ENCODE results near the gene ACOXL.

ACOXL gene

DNA sequence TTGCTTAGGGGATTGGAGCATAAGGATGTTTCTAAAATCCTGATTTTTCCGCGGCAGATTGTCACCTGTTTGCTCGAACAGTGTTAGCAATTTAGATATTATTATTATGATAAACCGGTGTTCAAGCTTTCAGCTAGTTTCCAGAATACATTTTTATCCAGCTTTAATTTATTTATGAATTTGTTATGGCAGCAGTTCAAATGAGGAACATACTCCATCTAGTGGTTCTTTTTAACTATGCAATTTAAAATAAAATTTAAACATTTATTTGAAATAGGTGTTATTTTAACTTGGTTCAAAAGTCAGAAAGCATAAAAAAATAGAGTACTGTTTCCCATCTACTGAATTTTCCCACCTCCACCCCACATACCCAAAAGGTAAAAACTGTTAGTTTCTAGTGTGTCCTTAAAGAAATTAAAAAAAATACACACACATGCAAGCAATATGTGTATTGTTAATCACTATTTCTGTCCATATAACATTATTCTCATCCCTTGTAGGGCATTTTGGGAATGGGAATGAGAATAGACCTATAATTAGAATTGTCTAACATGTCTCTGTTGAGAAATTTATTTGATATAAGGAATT lies 23.2 kb downstream of the ACOXL start:
- DNase-seq (ENCODE audit: low read depth), result no peak

DNA sequence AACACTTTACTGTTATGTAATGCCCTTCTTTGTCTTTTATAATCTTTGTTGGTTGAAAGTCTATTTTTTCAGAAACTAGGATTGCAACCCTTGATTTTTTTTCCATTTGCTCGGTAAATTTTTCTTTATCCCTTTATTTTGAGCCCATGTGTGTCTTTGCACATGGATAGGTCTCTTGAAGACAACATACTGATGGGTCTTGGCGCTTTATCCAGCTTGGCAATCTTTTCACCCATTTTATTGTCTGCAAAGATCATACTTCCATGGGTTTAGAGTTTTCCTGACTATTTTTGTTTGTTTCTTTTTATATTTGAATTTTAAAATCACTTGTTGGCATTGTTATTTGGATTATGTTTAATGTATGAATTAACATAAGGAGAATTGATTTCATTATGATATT lies 27.0 kb downstream of the ACOXL start:
- DNase-seq (ENCODE audit: low read depth), result no peak

DNA sequence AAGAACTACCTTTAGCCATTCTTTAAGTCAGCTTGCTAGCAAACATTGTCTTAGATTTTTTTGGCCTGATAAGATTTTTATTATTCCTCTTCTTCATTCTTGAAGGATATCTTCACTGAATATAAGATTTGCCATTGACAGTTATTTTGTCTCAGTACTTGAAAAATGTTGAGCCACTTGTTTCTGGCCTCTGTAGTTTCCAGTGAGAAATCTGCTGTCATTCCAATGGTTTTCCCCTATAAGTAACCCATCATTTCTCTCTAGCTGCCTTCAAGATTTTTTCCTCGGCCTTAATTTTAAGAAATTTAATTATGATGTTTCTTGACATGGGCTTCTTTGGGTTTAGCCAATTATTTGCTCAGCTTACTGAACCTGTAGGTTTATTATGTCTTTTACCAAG lies 32.6 kb downstream of the ACOXL start:
- no peak for DNase-seq (ENCODE audit: low read depth)

DNA sequence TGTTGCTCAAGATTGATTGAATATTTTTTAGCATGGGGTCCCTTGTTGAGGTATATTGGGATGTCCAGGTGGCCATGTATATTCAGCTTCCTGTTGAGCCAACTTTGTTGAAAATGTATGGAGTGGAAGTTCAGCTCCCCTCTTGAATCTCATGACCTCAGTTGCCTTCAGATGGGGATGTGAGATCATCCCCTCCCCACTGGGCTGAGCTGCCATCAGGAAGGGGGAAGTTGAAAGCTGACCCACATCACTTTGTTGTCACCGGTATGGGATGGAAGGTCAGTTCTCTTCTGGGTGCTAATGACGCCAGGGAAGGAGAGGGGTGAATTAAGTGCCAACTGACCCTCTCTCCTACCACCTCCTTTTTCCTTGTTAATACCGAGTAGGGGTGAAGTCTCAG lies 33.9 kb downstream of the ACOXL start:
- no peak for DNase-seq (ENCODE audit: low read depth)

DNA sequence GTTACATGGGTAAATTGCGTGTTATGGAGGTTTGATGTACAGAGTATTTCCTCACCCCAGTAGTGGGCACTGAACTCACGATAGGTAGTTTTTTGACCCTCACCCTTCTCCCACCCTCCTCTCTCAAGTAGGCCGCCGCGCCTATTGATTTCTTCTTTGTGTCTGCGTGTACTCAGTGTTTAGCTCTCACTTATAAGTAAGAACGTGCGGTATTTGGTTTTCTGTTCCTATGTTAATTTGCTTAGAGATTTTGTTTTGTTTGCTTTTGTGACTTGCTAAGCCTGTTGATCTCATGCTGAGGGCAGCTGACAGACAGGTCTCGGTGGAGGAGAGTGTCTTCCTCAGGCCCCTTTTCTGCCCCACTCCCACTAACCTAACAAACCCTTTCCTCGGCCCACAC lies 36.2 kb downstream of the ACOXL start:
- no peak for DNase-seq (ENCODE audit: low read depth)

DNA sequence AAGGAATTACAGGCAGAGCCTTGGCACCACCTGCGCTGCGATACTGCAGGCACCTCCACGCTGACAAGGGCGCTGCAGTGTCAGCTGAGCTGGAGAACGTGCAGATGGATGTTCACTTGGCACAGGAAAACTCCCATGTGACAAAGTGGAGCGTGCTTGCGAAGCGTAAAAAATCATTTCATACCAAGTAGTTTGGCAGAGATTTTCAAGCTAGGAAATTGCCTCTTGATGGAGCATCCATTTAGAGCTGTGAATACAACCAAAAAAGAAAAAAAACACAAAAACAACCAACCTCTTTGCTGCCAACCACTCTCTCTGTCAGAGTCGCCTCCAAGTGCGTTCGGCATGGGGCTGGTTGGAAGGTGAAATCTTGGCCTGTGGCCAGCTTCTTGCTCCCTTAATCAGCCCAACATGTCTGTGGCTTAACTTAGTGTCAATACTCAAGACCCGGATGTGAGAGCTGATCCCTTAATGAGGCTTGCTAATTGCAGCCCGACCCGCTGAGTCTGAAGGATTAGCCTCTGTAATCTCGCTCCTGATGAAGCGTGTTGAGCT lies 38.1 kb downstream of the ACOXL start:
- DNase-seq (ENCODE audit: low read depth), result no peak

DNA sequence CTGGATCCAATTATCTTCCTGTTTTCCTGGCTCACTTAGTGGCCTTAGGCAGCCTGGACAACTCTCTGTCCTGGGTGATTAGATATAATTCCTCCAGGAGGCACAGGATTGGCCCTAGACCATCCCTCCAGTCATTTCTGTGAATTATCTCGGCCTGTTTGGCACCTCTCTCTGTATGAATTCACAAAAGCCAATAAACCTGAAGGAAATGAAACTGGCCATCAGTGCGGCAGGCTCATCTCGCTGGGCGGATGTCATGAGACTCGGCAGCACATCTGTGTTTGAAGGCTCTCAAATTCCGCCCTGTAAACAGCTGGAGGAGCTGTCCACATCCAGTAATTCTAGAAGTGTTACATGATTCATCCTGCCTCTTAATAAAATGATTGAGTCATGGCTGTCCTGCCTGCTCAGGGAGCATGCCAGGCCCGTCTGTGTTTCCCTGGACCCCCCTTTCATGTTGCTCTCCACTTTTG lies 38.6 kb downstream of the ACOXL start:
- no peak for DNase-seq (ENCODE audit: low read depth)

DNA sequence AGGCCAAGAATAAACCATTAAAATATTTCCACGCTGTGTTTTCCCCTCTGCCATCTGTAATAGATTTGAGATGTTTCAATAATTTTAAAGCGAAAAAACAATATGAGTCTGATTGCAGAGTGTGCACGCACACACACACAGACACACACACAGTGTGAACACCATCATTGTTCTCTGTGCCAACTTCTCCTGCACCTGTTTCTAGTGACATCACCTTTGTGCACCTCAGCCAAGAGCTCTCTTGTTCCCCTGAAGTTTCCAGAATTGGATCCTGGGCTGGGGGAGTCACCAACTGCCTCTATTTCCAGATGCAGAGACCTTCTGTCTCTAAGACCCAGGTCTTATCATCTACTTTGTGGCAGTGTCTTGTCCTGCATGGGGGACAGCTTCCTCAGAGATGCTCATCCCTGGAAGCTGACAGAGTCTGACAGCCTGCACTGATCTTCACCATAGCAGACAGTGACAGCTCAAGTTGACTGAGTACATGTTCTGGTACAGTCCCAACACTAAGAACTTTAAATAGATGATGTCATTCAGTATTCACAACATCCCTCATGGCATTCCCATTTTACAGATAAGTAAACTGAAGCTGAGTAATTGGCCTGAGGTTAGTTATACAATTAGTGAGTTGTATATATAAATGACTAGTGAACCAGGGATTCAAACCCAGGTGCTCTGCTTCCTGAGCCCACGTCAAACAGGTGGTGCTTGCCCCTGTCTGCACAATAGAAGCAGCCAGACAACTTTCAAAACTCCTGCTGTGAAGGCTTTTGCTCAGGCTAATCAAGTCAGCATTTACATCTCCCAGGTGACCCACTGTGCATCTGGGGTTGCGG lies 39.4 kb downstream of the ACOXL start:
- DNase-seq (ENCODE audit: low read depth), result no peak

DNA sequence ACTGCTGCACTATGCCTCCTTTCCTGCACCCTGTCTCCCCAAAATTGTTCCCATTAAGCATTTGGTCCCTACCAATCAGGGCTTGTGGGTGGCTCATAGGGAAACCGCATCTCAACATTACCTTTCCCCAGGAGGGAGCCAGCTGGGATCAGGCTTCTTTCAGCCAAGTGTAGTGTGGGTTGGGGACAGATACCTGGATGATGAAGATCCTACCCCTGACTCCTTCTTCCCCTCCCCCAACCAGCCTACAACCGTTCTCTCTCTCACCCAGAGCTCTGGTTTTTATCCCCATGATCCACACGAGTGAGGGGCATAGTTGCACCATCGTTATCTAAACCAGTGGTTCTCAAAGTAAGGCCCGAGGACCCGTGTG lies 40.0 kb downstream of the ACOXL start:
- DNase-seq (ENCODE audit: low read depth), result no peak

DNA sequence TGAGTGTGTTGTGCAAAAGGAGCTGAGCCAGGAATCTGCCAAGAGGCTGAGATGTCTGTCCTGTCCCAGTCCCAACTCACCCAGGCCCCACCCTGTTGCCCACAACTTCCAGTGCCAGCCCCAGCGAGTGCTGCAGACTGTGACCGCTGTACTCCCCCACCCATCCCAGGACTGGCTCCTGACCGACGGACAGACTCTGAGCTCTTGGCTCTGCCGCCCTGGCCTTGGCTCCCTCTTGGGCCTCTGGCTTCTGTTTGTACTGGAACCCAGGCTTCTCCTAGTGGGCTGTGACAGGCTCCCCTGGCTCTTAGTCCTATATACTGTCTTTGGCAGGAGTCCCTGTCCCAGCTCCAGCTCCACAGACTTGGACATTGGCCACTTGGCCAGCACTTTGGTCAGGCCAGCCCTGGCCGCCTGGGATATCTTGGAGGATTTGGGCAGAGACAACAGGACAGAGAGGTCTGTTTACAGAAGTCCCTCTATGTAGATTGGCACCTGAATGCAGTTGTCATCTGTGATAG lies 41.1 kb downstream of the ACOXL start:
- no peak for DNase-seq (ENCODE audit: low read depth)

DNA sequence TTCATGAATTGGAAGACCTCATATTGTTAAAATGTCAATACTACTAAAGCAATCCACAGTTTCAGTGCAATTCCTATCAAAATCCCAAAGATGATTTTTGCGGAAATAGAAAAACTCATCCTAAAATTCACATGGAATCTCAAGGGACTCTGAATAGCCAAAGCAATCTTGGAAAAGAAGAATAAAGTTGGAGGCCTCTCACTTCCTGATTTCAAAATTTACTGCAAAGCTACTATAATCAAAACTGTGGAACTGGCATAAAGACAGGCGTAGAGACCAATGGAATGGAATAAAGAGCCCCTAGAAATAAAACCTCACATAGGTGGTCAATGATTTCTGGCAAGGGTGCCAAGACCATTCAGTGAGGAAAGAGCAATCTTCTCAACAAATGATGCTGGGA lies 42.3 kb downstream of the ACOXL start:
- DNase-seq (ENCODE audit: low read depth), result no peak

DNA sequence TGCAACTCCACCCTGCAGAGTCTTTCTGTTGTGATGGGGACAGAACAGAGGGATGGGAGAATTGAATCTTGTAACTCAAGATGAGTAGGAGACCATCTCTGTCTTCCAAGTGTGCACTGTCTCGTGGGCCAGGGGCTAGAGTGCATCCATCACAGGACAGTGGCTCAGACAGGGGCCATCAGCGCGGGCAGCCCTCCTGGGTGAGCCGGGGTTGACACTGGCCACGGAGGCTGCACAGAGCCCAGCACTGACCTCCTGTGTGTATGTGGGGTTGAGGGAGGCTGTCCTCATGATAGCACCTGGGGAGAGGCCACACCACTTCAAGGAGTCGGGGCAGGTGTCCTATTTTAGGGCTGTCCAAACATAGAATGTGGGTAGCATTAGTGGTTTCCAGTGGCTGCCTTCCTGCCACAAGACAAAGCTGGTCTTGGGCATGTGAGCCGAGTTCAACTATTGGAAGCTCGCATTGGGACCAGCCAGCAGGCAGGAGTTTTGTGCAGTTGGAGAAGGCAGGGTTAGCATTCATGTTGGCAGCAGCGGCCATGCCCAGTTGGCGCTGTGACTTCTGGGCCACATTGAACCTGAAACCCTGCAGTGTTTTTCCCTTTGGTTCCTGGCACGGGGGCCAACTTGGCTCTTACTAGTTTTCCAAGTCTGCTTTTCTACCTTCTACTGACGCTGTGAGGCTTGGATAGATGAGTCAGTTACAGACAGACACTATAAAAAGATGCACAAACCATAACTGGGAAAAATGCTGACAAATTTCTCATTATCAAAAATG lies 45.3 kb downstream of the ACOXL start:
- DNase-seq (ENCODE audit: low read depth), result no peak

DNA sequence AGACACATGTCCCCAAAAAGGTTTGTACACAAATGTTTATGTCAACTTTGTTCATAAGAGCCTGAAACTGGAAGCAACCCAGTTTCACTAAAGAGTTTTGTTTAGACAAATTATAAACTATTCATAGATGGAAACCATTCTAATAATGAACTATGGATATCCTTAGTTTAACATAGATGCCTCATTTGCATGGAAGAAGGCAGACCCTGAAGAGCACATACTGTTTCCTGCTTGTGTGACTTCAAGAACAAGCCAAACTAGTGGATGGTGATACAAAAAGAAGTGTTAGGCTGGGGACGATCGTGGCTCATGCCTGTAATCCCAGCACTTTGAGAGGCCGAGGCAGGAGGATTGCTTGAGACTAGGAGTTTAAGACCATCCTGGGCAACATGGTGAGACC lies 48.1 kb downstream of the ACOXL start:
- no peak for DNase-seq (ENCODE audit: low read depth)

DNA sequence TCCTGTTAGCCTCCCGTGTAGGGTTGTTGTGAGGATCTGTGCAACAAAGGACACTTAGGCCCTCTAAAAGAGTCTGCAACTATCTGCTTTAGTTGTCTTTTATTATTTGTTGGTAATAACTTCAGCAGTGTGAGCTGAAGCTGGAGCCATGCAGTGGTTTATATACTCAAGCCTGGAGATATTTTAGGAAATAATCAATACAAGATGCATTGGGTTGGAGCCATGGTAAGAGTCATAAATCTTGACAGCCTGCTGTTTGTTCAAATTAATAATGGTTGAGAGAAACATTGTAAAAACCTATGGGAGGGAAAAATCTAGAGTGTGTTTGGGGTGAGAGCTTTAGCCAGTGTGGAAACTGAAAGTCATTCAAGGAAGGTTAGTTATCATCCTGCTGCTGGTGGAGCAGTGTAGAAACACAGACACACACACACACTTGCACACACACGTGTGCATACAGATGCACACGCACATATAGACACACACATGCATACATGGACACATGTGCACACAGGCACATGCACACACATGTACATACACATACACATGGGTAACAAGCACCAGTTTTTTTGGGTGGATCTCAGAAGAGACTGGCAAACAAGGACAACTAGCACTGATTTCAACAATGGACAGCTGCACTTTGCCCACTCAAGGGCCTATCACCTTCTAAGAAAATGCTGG lies 51.0 kb downstream of the ACOXL start:
- no peak for DNase-seq (ENCODE audit: low read depth)

DNA sequence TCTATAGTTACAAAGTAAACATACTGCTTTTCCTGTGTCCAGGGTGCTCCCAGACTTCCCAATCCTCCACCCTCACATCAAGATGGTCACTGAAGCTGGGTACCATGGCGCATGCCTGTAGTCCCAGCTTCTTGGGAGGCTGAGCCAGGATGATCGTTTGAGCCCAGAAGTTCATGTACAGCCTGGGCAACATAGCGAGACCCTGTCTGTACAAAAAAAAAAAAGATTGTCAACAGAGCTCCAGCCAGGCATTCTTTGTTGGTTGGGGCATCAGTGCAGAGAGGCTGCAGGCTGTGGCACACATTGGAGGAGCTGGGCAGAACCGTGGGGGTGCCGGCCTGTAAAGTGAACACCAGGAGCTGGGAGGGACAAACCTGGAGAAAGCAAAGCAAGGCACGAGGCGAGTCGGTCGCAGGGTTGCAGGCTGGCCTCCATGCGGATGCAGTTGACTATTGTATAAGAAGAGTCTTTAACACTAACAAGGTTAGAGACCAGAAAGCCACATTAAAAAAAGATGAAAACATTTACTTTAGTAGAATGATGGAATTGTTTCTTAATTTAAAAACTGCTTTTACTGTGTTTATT lies 51.8 kb downstream of the ACOXL start:
- DNase-seq (ENCODE audit: low read depth), result no peak

DNA sequence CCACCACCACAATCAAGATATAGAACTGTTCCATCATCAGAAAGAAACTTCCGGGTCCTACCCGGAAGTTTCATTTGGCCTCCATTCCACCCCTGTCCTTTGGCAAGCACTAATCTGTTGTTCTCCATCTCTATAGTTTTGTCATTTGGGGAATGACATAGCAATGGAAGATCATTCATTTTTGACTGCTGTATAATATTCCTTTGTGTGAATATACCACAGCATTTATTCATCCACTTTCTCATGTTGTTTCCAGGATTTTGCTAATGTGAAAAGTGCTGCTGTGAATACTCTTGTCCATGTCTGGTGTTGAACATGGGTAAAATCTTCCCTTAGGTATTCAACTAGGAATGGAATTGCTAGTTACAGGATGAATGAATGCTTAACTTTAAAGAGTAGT lies 53.1 kb downstream of the ACOXL start:
- no peak for DNase-seq (ENCODE audit: low read depth)

DNA sequence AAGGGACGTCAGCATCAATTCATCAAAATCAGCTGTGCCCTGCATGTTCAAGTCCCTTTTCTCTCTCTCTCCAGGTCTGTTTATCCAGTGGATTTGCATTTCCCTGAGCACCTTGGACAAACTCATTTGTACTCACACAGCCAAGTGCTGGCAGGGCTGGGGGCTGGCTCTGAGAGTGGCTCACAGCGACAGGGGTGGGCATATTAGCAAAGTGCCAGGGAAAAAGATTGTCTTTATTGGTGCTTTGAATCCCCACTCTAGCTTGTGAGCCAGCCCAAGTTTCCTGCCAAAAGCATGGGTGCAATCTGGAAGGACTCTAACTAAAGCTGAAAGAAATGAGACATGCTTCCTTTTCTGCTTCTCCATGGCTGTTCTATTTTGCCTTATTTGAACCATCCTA lies 56.6 kb downstream of the ACOXL start:
- DNase-seq (ENCODE audit: low read depth), result no peak

DNA sequence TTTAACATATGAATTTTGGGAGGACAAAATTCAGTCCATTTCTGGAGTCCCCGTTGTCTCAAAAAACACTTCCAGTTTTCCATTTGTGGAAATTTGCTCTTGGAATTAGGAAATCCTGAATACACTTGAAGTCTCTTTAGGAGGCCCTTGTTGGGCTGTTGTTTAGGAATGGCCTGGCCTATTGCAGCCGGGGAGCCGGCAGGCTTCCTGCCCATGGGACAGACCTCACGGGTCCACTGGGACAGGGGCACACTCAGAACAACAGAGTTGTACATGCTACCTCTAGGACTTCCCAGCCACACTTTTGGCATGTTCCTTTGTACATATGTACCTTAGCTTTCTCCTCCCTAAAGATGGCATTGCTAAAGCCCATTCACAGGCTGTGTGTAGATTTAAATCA lies 57.3 kb downstream of the ACOXL start:
- no peak for DNase-seq (ENCODE audit: low read depth)

DNA sequence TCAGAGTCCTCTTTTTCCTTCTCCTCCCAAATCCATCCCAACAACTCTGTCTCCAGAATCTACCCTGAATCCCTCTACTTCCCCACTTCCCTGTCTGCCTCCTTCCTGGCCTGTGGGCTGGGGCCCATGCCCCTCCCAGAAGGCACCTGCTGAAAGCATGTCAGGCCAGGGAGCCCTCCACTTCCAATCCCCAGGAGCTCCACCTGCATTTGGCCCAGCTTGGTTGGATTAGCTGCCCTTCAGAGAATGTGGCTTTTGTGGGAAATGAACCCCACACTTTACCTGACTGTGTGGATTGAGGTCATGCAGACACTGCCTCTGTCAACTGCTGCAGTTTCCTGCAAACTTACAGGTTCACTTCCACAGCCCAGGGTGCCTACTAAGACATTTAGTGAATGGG lies 58.5 kb downstream of the ACOXL start:
- no peak for DNase-seq (ENCODE audit: low read depth)

DNA sequence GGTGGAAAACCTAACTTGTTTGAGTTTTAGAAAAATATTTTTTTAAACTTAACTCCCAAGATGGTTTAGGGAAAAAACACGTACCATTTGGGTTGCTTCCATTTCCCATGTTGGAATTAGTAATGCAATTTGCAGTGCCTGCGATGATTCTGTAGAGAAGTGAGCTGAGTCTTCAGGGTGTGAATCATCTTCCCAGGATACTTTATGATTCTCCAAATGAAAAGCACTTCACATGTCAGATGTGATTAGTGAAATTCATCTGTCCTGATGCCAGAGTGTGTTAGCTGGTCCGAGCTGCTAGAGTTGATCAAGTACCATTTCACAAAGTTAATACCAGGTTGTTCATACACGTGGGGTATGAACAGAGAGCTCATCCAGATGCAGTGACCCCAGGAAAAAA lies 59.1 kb downstream of the ACOXL start:
- DNase-seq (ENCODE audit: low read depth), result no peak

DNA sequence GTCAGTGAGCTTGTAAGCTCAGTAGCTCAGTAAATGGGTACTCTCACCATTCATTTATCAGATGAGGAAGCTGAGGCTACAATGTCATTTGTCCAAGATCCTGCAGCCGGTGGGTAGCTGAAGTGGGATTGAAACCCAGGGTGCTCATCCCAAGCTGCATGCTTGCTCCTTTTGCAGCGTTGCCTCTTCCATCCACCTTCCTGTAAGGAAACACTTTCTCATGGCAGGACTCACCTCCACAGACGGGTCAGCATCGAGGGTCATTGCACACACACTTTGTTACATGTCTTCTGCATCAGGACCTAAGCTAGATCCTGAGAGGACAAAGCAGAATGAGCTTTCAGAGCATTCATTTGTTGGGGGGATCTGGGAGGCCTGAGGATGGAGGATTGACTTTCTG lies 60.7 kb downstream of the ACOXL start:
- no peak for DNase-seq (ENCODE audit: low read depth)

DNA sequence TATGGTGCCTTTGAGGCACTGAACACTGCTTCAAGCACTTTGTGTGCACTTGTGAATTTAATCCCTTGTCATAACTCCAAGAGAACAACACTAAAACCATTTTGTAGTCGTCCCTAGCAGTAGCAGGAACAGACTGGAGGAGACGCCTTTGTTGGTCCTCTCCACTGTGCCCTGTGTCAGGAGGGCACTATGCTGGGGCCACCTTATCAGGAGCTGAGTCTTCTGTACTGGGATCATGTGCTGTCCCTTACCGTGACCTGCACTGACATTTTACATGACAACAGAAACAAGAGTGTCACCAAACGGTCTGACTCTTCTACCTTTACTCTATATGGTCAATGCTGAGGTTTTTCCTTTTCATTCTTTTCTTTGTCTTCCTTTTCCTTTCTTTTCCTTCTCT lies 62.0 kb downstream of the ACOXL start:
- no peak for DNase-seq (ENCODE audit: low read depth)

Measured in activated gamma-delta T cell treated with anti-CD3 and anti-CD28 coated beads, Interleukin-2, amount 50 U/mL, for 16 hours (primary cell).